Activated T-helper 1 cell treated with anti-CD3 and anti-CD28 coated beads, Interleukin-12 subunit alpha, Interleukin-12 subunit beta, Interleukin-2, Interleukin-4 antibody, amounts not matched to agents 30 ng/mL and 10 ng/mL and 1 ng/mL, durations not matched to agents 14 hours and 24 hours and 36 hours (primary cell): ENCODE data around the gene GMEB1. TPM values are rescaled to one million over a fixed set of nuclear protein-coding genes. Genes with fewer than 3 reads are reported as not detected.
A peak's percentile ranks its signal among the peaks of the same experiment; 100 is the strongest.
"Not testable (repeated sequence)": the region's sequence is repeated elsewhere in the genome, so short reads cannot be mapped to it uniquely, and the experiment has no call there.

Experiments used
- DNase-seq: peaks from one replicate; pipeline ENCODE4 v3.0.0; 2021; ENCODE audit warnings: low spot score
- H3K27ac Mint-ChIP-seq: one replicate; pipeline ENCODE4 v1.8.0; 2021; ENCODE audit warnings: mild to moderate bottlenecking, mixed read lengths
- H3K27me3 Mint-ChIP-seq: one replicate; pipeline ENCODE4 v1.8.0; 2022; ENCODE audit warnings: mild to moderate bottlenecking, moderate library complexity, mixed read lengths; ENCODE audit not compliant: insufficient read depth
- H3K36me3 Mint-ChIP-seq: one replicate; pipeline ENCODE4 v1.8.0; 2021; ENCODE audit warnings: low read depth, mixed read lengths
- H3K4me1 Mint-ChIP-seq: one replicate; pipeline ENCODE4 v1.8.0; 2021; ENCODE audit warnings: low read depth, mixed read lengths
- H3K4me3 Mint-ChIP-seq: one replicate; pipeline ENCODE4 v1.8.0; 2021; ENCODE audit warnings: mild to moderate bottlenecking, moderate library complexity, mixed read lengths
- H3K9me3 Mint-ChIP-seq: one replicate; pipeline ENCODE4 v1.8.0; 2021; ENCODE audit warnings: mixed read lengths
- intact Hi-C: fragments of 100-400 bp; cut with micrococcal nuclease; formaldehyde crosslinking; loops from one replicate; pipeline ENCODE4 v1.15.1; 2024
- total RNA-seq: library from RNA; stranded (reverse); gene quantifications from 2 replicates; pipeline ENCODE4 v1.2.3, GENCODE V29; 2022

Gene GMEB1
- total RNA-seq, 1 donor from 2014 or later, result 27.2 TPM

DNA sequence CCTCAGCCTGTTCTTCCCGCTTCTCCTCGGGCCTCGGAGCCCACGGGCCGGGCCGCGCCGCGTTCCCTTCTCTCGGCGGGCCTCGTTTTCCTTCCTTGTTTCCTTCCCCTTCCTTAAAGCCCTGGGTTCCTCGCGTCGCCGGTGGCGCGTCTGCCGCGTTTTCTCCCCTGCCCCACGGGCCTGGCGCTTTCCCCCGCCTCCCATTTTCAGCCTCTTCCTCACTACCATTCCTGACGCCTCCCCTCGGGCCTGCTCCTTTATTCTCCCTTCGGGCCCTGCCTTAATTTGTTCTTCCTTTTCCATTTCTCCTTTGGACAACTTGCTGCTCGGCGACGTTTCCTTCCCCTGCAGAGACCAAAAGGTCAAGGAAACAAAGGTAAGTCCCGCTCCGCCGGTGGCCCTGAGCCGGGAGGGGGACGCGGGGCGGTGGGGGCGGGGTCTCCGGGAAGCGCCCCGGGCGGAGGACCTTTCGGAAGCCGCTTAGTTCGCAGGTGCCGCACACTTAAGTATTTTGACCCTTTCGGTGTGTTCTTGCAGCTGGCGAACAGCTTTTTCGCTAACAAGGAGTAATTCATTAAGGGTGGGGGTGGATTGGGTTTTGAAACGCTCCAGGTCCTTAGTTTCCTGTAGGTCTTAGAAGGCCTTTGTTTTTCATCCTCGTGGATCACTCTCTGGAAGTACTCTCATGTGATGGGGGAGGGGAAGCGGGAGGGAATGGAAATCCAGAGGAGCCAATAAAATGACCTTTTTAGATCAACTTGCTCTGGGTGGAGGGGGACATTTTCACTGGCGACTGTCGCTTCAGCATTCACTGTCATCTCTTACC lies 68.9 kb downstream of the GMEB1 start:
- H3K27ac Mint-ChIP-seq, result peak overlapping the region; percentile 93
- peaks cover 35% of the 10 kb centered on the region for H3K36me3 Mint-ChIP-seq
- no peaks in the 10 kb centered on the region for H3K27me3 Mint-ChIP-seq
- H3K4me3 Mint-ChIP-seq, result peak overlapping the region; percentile 96
- intact Hi-C loops, result loop anchor here (1.0 to 5.0 kb wide), 5 partner anchors 147 to 491 kb away; no protein-coding TSS in a partner anchor
- peak; percentile 29 for DNase-seq
- peaks cover 36% of the 10 kb centered on the region for H3K4me1 Mint-ChIP-seq
- H3K9me3 Mint-ChIP-seq, result no peaks in the 10 kb centered on the region

GRCh38 chr1:28740118-28740517 lies 71.5 kb downstream of the GMEB1 start:
- Mint-ChIP-seq H3K9me3 (no peaks in the 10 kb centered on the region), H3K27ac (peak overlapping the region; percentile 6), H3K4me1 (peaks cover 54% of the 10 kb centered on the region), H3K27me3 (no peaks in the 10 kb centered on the region), H3K4me3 (peak overlapping the region; percentile 96), H3K36me3 (peaks cover 56% of the 10 kb centered on the region)
- DNase-seq, result no peak
- intact Hi-C loops, result no loop called here

GRCh38 chr1:28744184-28744583 lies 75.6 kb downstream of the GMEB1 start:
- DNase-seq, result no peak
- no peaks in the 10 kb centered on the region for H3K27me3 Mint-ChIP-seq
- peak overlapping the region; percentile 71 for H3K27ac Mint-ChIP-seq
- no peaks in the 10 kb centered on the region for H3K9me3 Mint-ChIP-seq
- H3K4me3 Mint-ChIP-seq, result peak overlapping the region; percentile 60
- intact Hi-C loops, result no loop called here
- peaks cover 57% of the 10 kb centered on the region for H3K4me1 Mint-ChIP-seq
- H3K36me3 Mint-ChIP-seq, result peaks cover 49% of the 10 kb centered on the region

DNA sequence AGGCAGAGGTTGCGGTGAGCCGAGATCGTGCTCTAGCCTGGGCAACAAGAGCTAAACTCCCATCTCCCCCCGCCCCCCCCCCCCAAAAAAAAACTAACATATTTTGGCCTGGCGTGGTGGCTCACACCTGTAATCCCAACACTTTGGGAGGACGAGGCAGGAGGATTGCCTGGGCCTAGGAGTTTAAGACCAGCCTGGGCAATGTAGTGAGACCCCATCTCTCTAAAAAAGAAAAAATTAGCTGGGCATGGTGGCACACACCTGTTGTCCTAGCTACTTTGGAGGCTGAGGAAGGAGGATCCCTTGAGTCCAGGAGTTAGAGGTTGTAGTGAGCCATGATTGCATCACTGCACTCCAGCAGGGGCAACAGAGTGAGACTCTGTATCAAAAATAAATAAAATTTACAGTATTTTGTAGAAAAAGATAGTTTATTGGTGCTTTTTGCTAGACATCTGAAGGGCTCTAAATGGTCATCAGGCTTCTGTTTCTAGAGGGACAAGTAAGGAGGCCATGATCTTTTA lies 77.1 kb downstream of the GMEB1 start:
- H3K36me3 Mint-ChIP-seq, result peaks cover 45% of the 10 kb centered on the region
- intact Hi-C loops, result no loop called here
- no peak overlapping the region for H3K27ac Mint-ChIP-seq
- H3K9me3 Mint-ChIP-seq, result no peaks in the 10 kb centered on the region
- H3K4me1 Mint-ChIP-seq, result peaks cover 60% of the 10 kb centered on the region
- H3K4me3 Mint-ChIP-seq, result no peak overlapping the region
- H3K27me3 Mint-ChIP-seq, result no peaks in the 10 kb centered on the region
- no peak for DNase-seq

- no peak for DNase-seq
- peaks cover 35% of the 10 kb centered on the region for H3K4me1 Mint-ChIP-seq
- H3K27me3 Mint-ChIP-seq, result no peaks in the 10 kb centered on the region
- peaks cover 19% of the 10 kb centered on the region for H3K36me3 Mint-ChIP-seq
- H3K9me3 Mint-ChIP-seq, result no peaks in the 10 kb centered on the region
- intact Hi-C loops, result no loop called here
- H3K4me3 Mint-ChIP-seq, result no peak overlapping the region
- H3K27ac Mint-ChIP-seq, result no peak overlapping the region
Observed at GRCh38 chr1:28750330-28750729, 81.7 kb downstream of the GMEB1 start.

- H3K27me3 Mint-ChIP-seq, H3K27ac Mint-ChIP-seq, H3K9me3 Mint-ChIP-seq, DNase-seq, intact Hi-C loops, H3K4me3 Mint-ChIP-seq: not testable (repeated sequence)
- Mint-ChIP-seq H3K4me1 (peaks cover 34% of the 10 kb centered on the region), H3K36me3 (peaks cover 19% of the 10 kb centered on the region)
Observed at GRCh38 chr1:28750771-28751294, 82.2 kb downstream of the GMEB1 start.

DNA sequence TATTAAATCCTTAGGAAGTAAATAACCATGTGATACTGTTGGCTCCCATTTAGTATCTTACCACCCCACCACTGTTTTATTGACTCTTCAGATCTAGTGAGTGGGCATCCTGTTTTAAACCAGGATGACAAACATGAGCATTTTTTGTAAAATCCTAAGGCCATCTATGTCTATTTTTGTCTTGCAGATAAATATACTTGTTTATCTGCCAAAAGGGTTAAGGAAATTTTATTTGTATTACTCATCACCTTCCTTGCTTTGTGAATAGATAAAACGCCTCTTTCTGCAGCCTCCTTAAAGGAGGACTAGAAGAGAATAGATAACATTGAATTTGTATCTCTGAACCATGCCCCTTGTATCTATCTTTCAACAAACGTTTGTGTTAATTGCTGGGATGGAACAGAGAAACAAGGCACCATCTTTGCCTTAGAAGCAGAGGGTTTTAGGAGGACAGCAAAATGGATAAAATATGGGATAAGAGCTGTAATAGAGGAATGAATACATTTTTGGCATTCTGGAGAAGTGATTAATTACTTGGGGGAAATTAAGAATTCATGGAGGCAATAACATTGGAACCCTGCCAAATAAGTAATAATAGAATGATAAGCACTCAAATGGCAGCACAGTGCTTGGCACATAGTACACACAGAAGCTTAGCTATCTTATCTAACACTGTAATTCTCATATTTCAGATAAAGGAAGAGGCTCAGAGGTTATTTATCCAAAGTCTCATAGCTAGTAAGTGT lies 82.9 kb downstream of the GMEB1 start:
- Mint-ChIP-seq H3K4me1 (peaks cover 29% of the 10 kb centered on the region), H3K27ac (no peak overlapping the region), H3K9me3 (no peaks in the 10 kb centered on the region), H3K4me3 (no peak overlapping the region), H3K27me3 (no peaks in the 10 kb centered on the region), H3K36me3 (peaks cover 15% of the 10 kb centered on the region)
- intact Hi-C loops, result no loop called here
- no peak for DNase-seq

DNA sequence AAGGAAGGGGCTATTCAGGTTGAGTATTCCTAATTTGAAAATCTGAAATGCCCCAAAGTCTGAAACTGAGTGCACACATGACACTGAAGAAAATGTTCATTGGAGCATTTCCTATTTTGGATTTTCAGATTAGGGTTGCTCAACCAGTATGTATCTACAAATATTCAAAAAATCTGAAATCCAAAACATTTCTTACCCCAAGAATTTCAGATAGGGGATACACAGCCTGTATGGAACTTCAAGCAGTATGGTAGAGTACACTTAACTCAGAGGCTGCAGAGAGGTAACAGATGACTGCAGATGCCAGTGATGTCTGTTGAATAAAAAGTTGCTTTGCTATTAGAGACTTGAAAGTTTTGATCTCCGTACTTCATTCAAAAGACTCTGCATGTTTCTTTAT lies 87.1 kb downstream of the GMEB1 start:
- no peaks in the 10 kb centered on the region for H3K9me3 Mint-ChIP-seq
- H3K4me3 Mint-ChIP-seq, result no peak overlapping the region
- DNase-seq, result no peak
- peaks cover 23% of the 10 kb centered on the region for H3K36me3 Mint-ChIP-seq
- intact Hi-C loops, result no loop called here
- peaks cover 16% of the 10 kb centered on the region for H3K4me1 Mint-ChIP-seq
- H3K27ac Mint-ChIP-seq, result no peak overlapping the region
- no peaks in the 10 kb centered on the region for H3K27me3 Mint-ChIP-seq

- Mint-ChIP-seq H3K4me1 (peaks cover 10% of the 10 kb centered on the region), H3K27ac (no peak overlapping the region), H3K4me3 (no peak overlapping the region), H3K27me3 (no peaks in the 10 kb centered on the region), H3K36me3 (peaks cover 20% of the 10 kb centered on the region), H3K9me3 (no peaks in the 10 kb centered on the region)
- intact Hi-C loops, result no loop called here
- DNase-seq, result no peak
Observed at GRCh38 chr1:28756846-28757245, 88.3 kb downstream of the GMEB1 start.

DNA sequence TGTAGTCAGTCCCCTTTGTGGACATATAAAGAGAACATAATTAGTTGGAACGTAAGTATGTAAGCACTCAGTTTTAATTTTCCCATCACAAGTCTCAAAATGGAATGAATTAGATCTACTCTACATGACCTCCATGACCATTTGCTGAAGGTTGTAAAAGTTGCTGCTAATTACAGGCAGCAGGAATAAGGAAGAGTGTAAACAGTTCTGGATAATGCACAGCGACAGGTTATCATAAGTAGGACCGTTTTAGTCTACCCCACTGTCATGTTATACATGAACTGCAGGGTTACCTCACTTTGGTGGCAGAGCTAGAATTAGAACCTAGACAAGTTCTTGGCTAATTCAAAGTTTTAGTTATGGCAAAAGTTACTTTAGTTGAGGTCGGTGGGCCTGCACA lies 89.8 kb downstream of the GMEB1 start:
- Mint-ChIP-seq H3K27ac (no peak overlapping the region), H3K4me3 (no peak overlapping the region), H3K4me1 (peaks cover 10% of the 10 kb centered on the region), H3K9me3 (no peaks in the 10 kb centered on the region), H3K27me3 (no peaks in the 10 kb centered on the region), H3K36me3 (peaks cover 22% of the 10 kb centered on the region)
- no peak for DNase-seq
- intact Hi-C loops, result no loop called here

- H3K36me3 Mint-ChIP-seq, result peaks cover 22% of the 10 kb centered on the region
- peaks cover 10% of the 10 kb centered on the region for H3K4me1 Mint-ChIP-seq
- H3K27me3 Mint-ChIP-seq, result no peaks in the 10 kb centered on the region
- H3K9me3 Mint-ChIP-seq, result no peaks in the 10 kb centered on the region
- intact Hi-C loops, result no loop called here
- no peak for DNase-seq
- no peak overlapping the region for H3K27ac Mint-ChIP-seq
- no peak overlapping the region for H3K4me3 Mint-ChIP-seq
Observed at GRCh38 chr1:28759257-28759656, 90.7 kb downstream of the GMEB1 start.

DNA sequence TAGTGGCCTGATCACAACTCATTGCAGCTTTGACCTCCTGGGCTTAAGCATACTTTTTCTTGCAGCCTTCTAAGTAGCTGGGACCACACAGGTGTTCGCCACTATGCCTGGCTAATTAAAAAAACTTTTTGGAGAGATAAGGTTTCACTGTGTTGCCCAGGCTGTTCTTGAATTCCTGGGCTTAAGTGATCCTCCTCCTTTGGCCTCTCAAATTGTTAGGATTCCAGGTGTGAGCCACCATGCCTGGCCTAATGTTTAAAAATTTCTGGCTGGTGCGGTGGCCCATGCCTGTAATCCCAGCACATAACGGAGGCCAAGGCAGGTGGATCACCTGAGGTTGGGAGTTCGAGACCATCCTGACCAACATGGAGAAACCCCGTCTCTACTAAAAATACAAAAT lies 92.6 kb downstream of the GMEB1 start:
- intact Hi-C loops, result no loop called here
- H3K4me3 Mint-ChIP-seq, result no peak overlapping the region
- H3K27me3 Mint-ChIP-seq, result no peaks in the 10 kb centered on the region
- H3K27ac Mint-ChIP-seq, result no peak overlapping the region
- H3K4me1 Mint-ChIP-seq, result peaks cover 20% of the 10 kb centered on the region
- DNase-seq, result no peak
- no peaks in the 10 kb centered on the region for H3K9me3 Mint-ChIP-seq
- peaks cover 29% of the 10 kb centered on the region for H3K36me3 Mint-ChIP-seq
